Colonic mucosa (tissue), 4 donors: Measurements from ENCODE around the gene GRID1. TPM values are rescaled to one million over a fixed set of nuclear protein-coding genes. Genes with fewer than 3 reads are reported as not detected.

Experiments
- DNase-seq: peaks from one replicate; pipeline ENCODE4 v3.0.0-alpha.2; 2020
- H3K27ac ChIP-seq: fragments of 200-600 bp; one replicate; pipeline ENCODE4 v1.8.0; 2021
- H3K27me3 ChIP-seq: fragments of 200-600 bp; one replicate; pipeline ENCODE4 v1.8.0; 2021
- H3K36me3 ChIP-seq: fragments of 200-600 bp; one replicate; pipeline ENCODE4 v1.8.0; 2021
- H3K4me1 ChIP-seq: fragments of 200-600 bp; one replicate; pipeline ENCODE4 v1.8.0; 2021; ENCODE audit warnings: mild to moderate bottlenecking
- H3K4me3 ChIP-seq: fragments of 200-600 bp; one replicate; pipeline ENCODE4 v1.8.0; 2021
- H3K9ac ChIP-seq, 2 donors: one replicate each; pipeline ENCODE4 v1.7.0; 2013; ENCODE audit warnings: control low read depth in 2 of 2, low read depth in 2 of 2, low read length in 2 of 2
- H3K9me3 ChIP-seq: fragments of 200-600 bp; one replicate; pipeline ENCODE4 v1.8.0; 2021
- CTCF ChIP-seq: fragments of 200-600 bp; IDR thresholded peaks from one replicate; pipeline ENCODE4 v1.8.0; 2022; ENCODE audit warnings: antibody characterized with exemption, mild to moderate bottlenecking
- intact Hi-C: fragments of 100-400 bp; cut with DNase I; formaldehyde crosslinking; loops from one replicate; pipeline ENCODE4 v1.14.1; 2022
- total RNA-seq, 2 donors: library from RNA; stranded (reverse); fragmentation: NEBNext Ultra II Directional in 1 of 2; extraction: Animal tissue kit (Norgen Biotek cat#: 25700) in 1 of 2; gene quantifications; one replicate each; pipeline ENCODE4 v1.2.1, GENCODE V29; 2021
- donor health status: healthy.
- donor health status: DM: no; HTN: no; CAD: no.
- donor health status: DM: no; HTN: no; CAD: no.

The GRID1 gene
- total RNA-seq, 2 donors from 2014 or later = 0.30 to 0.37 TPM

- no peak for TF ChIP-seq CTCF
- Histone ChIP-seq H3K27me3 (no peaks in the 10 kb centered on the region), H3K9ac (no peak overlapping the region), H3K4me3 (no peak overlapping the region), H3K4me1 (no peaks in the 10 kb centered on the region), H3K36me3 (no peaks in the 10 kb centered on the region), H3K9me3 (no peaks in the 10 kb centered on the region), H3K27ac (no peak overlapping the region)
- intact Hi-C loops = no loop called here
- DNase-seq = peak; percentile 13
Observed at GRCh38 chr10:86286236-86287109, 80.1 kb downstream of the GRID1 start.

DNA sequence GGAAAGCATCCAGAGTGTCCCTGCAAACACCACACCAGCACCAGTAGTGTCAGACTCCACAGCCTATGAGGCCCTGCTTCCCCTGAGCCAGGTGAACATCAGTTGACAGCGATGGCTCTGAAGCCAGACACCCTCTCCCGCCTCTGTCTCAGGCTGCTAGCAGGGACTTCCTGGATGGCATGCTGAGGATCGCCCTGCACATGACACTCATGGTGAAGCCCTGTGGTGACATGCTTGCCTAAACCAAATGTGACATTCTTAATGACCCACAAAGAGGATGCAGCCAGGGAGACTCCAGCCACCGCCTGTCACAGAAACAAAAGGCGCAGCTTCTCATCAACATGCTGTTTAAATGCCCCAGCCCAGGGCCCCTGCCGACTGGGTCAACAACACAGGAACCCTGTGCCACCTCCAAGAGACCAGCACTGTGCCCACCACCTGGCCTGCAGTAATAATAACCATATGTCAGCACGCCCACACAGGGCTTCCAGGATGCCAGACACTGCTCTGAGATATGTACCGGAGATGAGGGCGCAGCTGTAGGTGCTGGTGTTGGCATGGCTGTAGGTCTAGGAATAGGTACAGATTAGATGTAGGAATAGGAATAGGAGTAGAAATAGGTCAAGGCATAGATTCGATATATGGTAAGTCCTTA lies 81.3 kb downstream of the GRID1 start:
- no peaks in the 10 kb centered on the region for H3K9me3 ChIP-seq
- no peaks in the 10 kb centered on the region for H3K4me1 ChIP-seq
- H3K36me3 ChIP-seq = no peaks in the 10 kb centered on the region
- TF ChIP-seq CTCF = no peak
- intact Hi-C loops = no loop called here
- DNase-seq = peak; percentile 7
- H3K27me3 ChIP-seq = no peaks in the 10 kb centered on the region
- no peak overlapping the region for H3K9ac ChIP-seq
- H3K27ac ChIP-seq = no peak overlapping the region
- H3K4me3 ChIP-seq = no peak overlapping the region

GRCh38 chr10:86284355-86285105 lies 82.1 kb downstream of the GRID1 start:
- H3K36me3 ChIP-seq = no peaks in the 10 kb centered on the region
- H3K27ac ChIP-seq = no peak overlapping the region
- no peak for TF ChIP-seq CTCF
- no peaks in the 10 kb centered on the region for H3K4me1 ChIP-seq
- H3K27me3 ChIP-seq = no peaks in the 10 kb centered on the region
- intact Hi-C loops = no loop called here
- peak; percentile 4 for DNase-seq
- no peak overlapping the region for H3K4me3 ChIP-seq
- H3K9ac ChIP-seq = no peak overlapping the region
- H3K9me3 ChIP-seq = no peaks in the 10 kb centered on the region

GRCh38 chr10:86283466-86284287 lies 82.9 kb downstream of the GRID1 start:
- DNase-seq = peak; percentile 4
- Histone ChIP-seq H3K36me3 (no peaks in the 10 kb centered on the region), H3K27me3 (no peaks in the 10 kb centered on the region), H3K4me1 (no peaks in the 10 kb centered on the region), H3K27ac (no peak overlapping the region), H3K9ac (no peak overlapping the region), H3K9me3 (no peaks in the 10 kb centered on the region), H3K4me3 (no peak overlapping the region)
- TF ChIP-seq CTCF = no peak
- intact Hi-C loops = no loop called here
